GM12878 (cell line): ENCODE results near the gene ZNF581. TPM values are rescaled to one million over a fixed set of nuclear protein-coding genes. Genes with fewer than 3 reads are reported as not detected.

Experiments
- ATAC-seq: fragments of 200-7000 bp; cut with Tn5 transposase; 3 replicates; pipeline ENCODE4 v1.9.1; 2020; ENCODE audit warnings: mild to moderate bottlenecking, moderate library complexity
- BruUV-seq: library from RNA; stranded (reverse); fragments of 400-500 nt; replicated peaks from 2 replicates; lab custom pipeline; 2021; lab: Mats Ljungman, UMichigan
- CTCF ChIA-PET: fragments of 300-600 bp; sonication (Branson Sonifier 250); formaldehyde crosslinking; extraction: SDS; loops from one replicate; lab custom pipeline; 2021; ENCODE audit warnings: inconsistent platforms; lab: Yijun Ruan, JAX
- POLR2A ChIA-PET: fragments of 350-600 bp; formaldehyde crosslinking; extraction: SDS; loops from one replicate; lab custom pipeline; 2021; ENCODE audit warnings: inconsistent platforms; lab: Charles Lee
- RAD21 ChIA-PET: fragments of 300-600 bp; sonication (Branson Sonifier 250); formaldehyde crosslinking; loops from one replicate; lab custom pipeline; 2023; ENCODE audit warnings: antibody characterized with exemption; ENCODE audit not compliant: unreplicated experiment; lab: Charles Lee
- SMC1A ChIA-PET: fragments of 300-600 bp; sonication (Branson Sonifier 250); formaldehyde crosslinking; loops from one replicate; lab custom pipeline; 2023; ENCODE audit not compliant: unreplicated experiment, uncharacterized antibody; lab: Charles Lee
- DNase-seq: peaks from one replicate; pipeline ENCODE4 v3.0.0-alpha.2; 2011; ENCODE audit warnings: low read depth, low spot score
- FAIRE-seq: peaks from 3 replicates; lab custom pipeline; 2011; peaks lifted over from hg19 to GRCh38; lab: Jason Lieb, UNC
- H2AFZ ChIP-seq: 2 replicates; pipeline ENCODE4 v1.6.0; 2011; ENCODE audit warnings: low read depth, low read length, control low read depth; ENCODE audit not compliant: control insufficient read depth
- H3K27ac ChIP-seq: 2 replicates; pipeline ENCODE4 v1.5.1; 2011; ENCODE audit warnings: control low read depth; ENCODE audit not compliant: control insufficient read depth, insufficient read depth
- H3K27me3 ChIP-seq, 2 experiments: replicated peaks in 1 of 2; 2 replicates each; pipeline versions ENCODE4 v1.6.0 to v1.6.1; 2011; ENCODE audit warnings: low read length in 1 of 2; ENCODE audit not compliant: control insufficient read depth in 2 of 2, insufficient read depth in 2 of 2
- H3K36me3 ChIP-seq, 2 experiments: 2 replicates each; pipeline ENCODE4 v1.5.1; 2011; ENCODE audit warnings: low read length in 1 of 2; ENCODE audit not compliant: control insufficient read depth in 2 of 2, insufficient read depth in 2 of 2
- H3K4me1 ChIP-seq: 2 replicates; pipeline ENCODE4 v1.6.1; 2011; ENCODE audit warnings: mild to moderate bottlenecking, low read length, moderate library complexity, mixed read lengths; ENCODE audit not compliant: control insufficient read depth, insufficient read depth
- H3K4me2 ChIP-seq: 2 replicates; pipeline ENCODE4 v1.6.0; 2011; ENCODE audit warnings: control low read depth; ENCODE audit not compliant: control insufficient read depth, insufficient read depth
- H3K4me3 ChIP-seq: fragments of 200-600 bp; sonication (generic); 2 replicates; pipeline ENCODE4 v1.5.1; 2016
- H3K79me2 ChIP-seq: 2 replicates; pipeline ENCODE4 v1.6.0; 2011; ENCODE audit warnings: low read length; ENCODE audit not compliant: control insufficient read depth, insufficient read depth
- H3K9ac ChIP-seq: 2 replicates; pipeline ENCODE4 v1.8.0; 2011; ENCODE audit warnings: low read length, control low read depth, mixed read lengths; ENCODE audit not compliant: control insufficient read depth, insufficient read depth
- H3K9me3 ChIP-seq: replicated peaks from 3 replicates; pipeline ENCODE4 v1.5.1; 2011; ENCODE audit warnings: mild to moderate bottlenecking, low read length; ENCODE audit not compliant: control insufficient read depth, insufficient read depth
- H4K20me1 ChIP-seq: 2 replicates; pipeline ENCODE4 v1.6.0; 2011; ENCODE audit not compliant: control insufficient read depth, insufficient read depth
- ATF7 ChIP-seq: fragments of 450-650 bp; IDR thresholded peaks from 2 replicates; pipeline ENCODE4 v1.6.1; 2016; ENCODE audit warnings: low read depth, mild to moderate bottlenecking
- CBX5 ChIP-seq: sonication (generic); IDR thresholded peaks from 2 replicates; pipeline ENCODE4 v1.6.1; 2016; ENCODE audit warnings: low read depth, moderate library complexity, mild to moderate bottlenecking, inconsistent platforms
- EGR1 ChIP-seq, 2 experiments: IDR thresholded peaks; 1 replicate in 1 of 2; 2 replicates in 1 of 2; pipeline ENCODE4 v1.6.1; 2011 to 2012; ENCODE audit warnings: low read depth in 2 of 2, low read length in 2 of 2, borderline replicate concordance in 1 of 2, mild to moderate bottlenecking in 1 of 2, moderate library complexity in 1 of 2
- HDGF ChIP-seq: fragments of 450-650 bp; IDR thresholded peaks from 2 replicates; pipeline ENCODE4 v1.6.1; 2016; ENCODE audit warnings: antibody characterized with exemption
- IKZF1 ChIP-seq: fragments of 450-650 bp; conservative IDR thresholded peaks from 2 replicates; pipeline ENCODE4 v1.6.1; 2017; ENCODE audit warnings: antibody characterized with exemption, mild to moderate bottlenecking
- KDM1A ChIP-seq: fragments of 200-600 bp; sonication (generic); IDR thresholded peaks from 2 replicates; pipeline ENCODE4 v1.6.1; 2016; ENCODE audit warnings: borderline replicate concordance
- NR2C2 ChIP-seq: IDR thresholded peaks from 2 replicates; pipeline ENCODE4 v1.6.1; 2011; ENCODE audit warnings: borderline replicate concordance, low read depth; ENCODE audit not compliant: control insufficient read depth, insufficient read length
- POLR2A ChIP-seq: IDR thresholded peaks from 2 replicates; pipeline ENCODE4 v1.6.1; 2011; ENCODE audit warnings: low read depth, mild to moderate bottlenecking, low read length
- RUNX3 ChIP-seq: IDR thresholded peaks from 2 replicates; pipeline ENCODE4 v1.6.1; 2012; ENCODE audit warnings: low read length, inconsistent platforms
- SMAD1 ChIP-seq: fragments of 450-650 bp; IDR thresholded peaks from 2 replicates; pipeline ENCODE4 v1.6.1; 2018; ENCODE audit warnings: mild to moderate bottlenecking, low read depth; ENCODE audit not compliant: partially characterized antibody
- WGBS: methylation state at CpG from one replicate; pipeline ENCODE4 v1.1.6; 2016; ENCODE audit warnings: low lambda C conversion rate; ENCODE audit not compliant: insufficient replicate concordance, insufficient coverage; ENCODE audit errors: missing lambda C conversion rate; 5-methylcytosine and 5-hydroxymethylcytosine counted together
- in situ Hi-C: fragments of 300-500 bp; cut with MboI; formaldehyde crosslinking; loops from 9 replicates; pipeline ENCODE4 v1.14.3; 2018; ENCODE audit warnings: mixed read lengths
- intact Hi-C: fragments of 100-400 bp; cut with micrococcal nuclease; formaldehyde crosslinking; loops from one replicate; pipeline ENCODE4 v1.14.2; 2022; ENCODE audit not compliant: unreplicated experiment
- polyA plus RNA-seq, 11 experiments: library from polyadenylated mRNA; depleted of rRNA in 4 of 11; unstranded in 6 of 11; stranded (reverse) in 5 of 11; fragments of >200 nt; fragmentation: Nextera tagmentation in 4 of 11; fragmentation: Illumina TruSeq in 1 of 11; extraction: Ambion mirVana in 4 of 11; extraction: Trizol in 1 of 11; gene quantifications; 1 replicate in 1 of 11; 2 replicates in 10 of 11; pipeline versions ENCODE4 v1.2.1 to v1.2.3, GENCODE V29; 2011 to 2016; ENCODE audit warnings: inconsistent platforms in 2 of 11, missing spikeins in 2 of 11, low read depth in 1 of 11
- total RNA-seq, 4 experiments: library from RNA; depleted of rRNA in 3 of 4; stranded (reverse); fragments of >200 nt in 3 of 4; fragmentation: Illumina TruSeq in 1 of 4; extraction: Trizol in 1 of 4; gene quantifications; 2 replicates each; pipeline versions ENCODE4 v1.2.1 to v1.2.3, GENCODE V29; 2013 to 2021

Gene ZNF581
- total and polyA plus RNA-seq, 10 of the 15 experiments (the other 5 are each of a cell fraction or from before 2014, with no cell fraction given) = 4.7 to 45.4 (median 22.2) TPM

DNA sequence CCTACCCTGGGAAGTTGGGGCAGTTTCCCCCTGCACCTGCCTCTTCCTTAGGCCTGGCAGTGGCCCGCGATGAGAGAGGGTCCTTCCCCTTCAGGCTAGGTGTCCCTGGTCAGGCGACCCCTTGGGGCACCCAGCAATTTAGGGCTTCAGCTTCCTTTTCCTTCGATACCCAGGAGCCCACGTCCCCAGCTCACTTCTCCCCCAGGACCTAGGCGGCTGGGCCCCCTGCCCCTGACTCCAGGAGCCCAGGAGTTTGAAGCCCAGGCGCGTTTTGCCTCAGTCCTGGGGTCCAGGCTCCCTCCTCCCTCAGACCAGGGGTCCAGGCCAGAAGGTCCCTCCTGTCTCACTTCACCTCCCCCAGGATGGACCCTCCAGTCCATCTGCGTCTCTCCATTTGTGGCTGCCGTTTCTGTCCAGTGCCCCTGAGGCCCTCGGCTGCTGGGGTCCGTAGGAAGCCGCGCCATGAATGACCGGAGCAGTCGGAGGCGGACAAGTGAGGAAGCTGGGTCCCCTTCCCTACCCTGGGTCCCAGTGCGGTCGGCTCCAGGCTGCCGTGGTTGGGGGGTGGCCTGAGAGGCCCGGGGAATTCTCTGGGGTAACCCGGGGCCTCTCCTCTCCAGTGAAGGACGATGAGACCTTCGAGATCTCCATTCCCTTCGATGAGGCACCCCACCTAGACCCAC is 5.3 kb downstream of the ZNF581 start:
- ChIA-PET RAD21 (interaction anchor here (4.4 kb wide), 1 partner anchor 16 kb away, joined by 36 read pairs; no protein-coding TSS in a partner anchor), SMC1A (interaction anchor here (1.1 kb wide), 1 partner anchor 9 kb away, joined by 3 read pairs; no protein-coding TSS in a partner anchor), CTCF (interaction anchor here (0.6 to 4.8 kb wide), 10 partner anchors 8 to 264 kb away, joined by 3 to 52 read pairs (median 6); partner anchors contain the start of gene ZNF865), POLR2A (interaction anchor here (1.1 to 3.3 kb wide), 4 partner anchors 13 to 28 kb away, joined by 3 to 28 read pairs (median 12); no protein-coding TSS in a partner anchor)
- peaks cover 1 to 2% of the 10 kb centered on the region in 2 experiments; a peak in 2 of 4 replicates for H3K36me3 ChIP-seq
- DNase-seq = no peak
- peak; percentile 1; the same call in 2 of the 3 replicates for ATAC-seq
- H3K4me1 ChIP-seq = peaks cover 25% of the 10 kb centered on the region
- no TSS peak for BruUV-seq
- in situ Hi-C loops = no loop called here
- H2AFZ ChIP-seq = peak overlapping the region; percentile 86
- H3K9me3 ChIP-seq = no peaks in the 10 kb centered on the region
- intact Hi-C loops = no loop called here
- no peak for FAIRE-seq
- H3K4me2 ChIP-seq = peak overlapping the region; percentile 95
- peak overlapping the region; percentile 99 for H3K4me3 ChIP-seq
- H3K9ac ChIP-seq = peak overlapping the region; percentile 91
- no peaks in the 10 kb centered on the region for H3K27me3 ChIP-seq
- H3K27ac ChIP-seq = peak overlapping the region; percentile 90
- WGBS = 10% methylated on average over 25 of the region's 25 CpGs
- peaks cover 45% of the 10 kb centered on the region for H3K79me2 ChIP-seq
- TF ChIP-seq RUNX3 (peak; percentile 40; the same call in 1 of the 2 replicates), EGR1 (IDR thresholded peaks at IDR 0.05; ENCODE audit: borderline replicate concordance in 1 of 2, low read depth in 2 of 2, low read length in 2 of 2) (0 out of 3 replicates have a peak, but pooled peaks of 1 of the 2 experiments have one; percentile 4), POLR2A (peak; percentile 0; the same call in 1 of the 2 replicates), ATF7 (no peak), IKZF1 (no peak), SMAD1 (no peak), HDGF (peak; percentile 36; the same call in 1 of the 2 replicates), CBX5 (no peak), KDM1A (no peak), NR2C2 (no peak)
- H4K20me1 ChIP-seq = no peaks in the 10 kb centered on the region
